Endothelial cell of umbilical vein (primary cell): Measurements from ENCODE around the gene EYS. TPM values are rescaled to one million over a fixed set of nuclear protein-coding genes. Genes with fewer than 3 reads are reported as not detected.

ENCODE experiments used
- BruUV-seq: library from RNA; stranded (reverse); fragments of 400-500 nt; replicated peaks from 2 replicates; lab custom pipeline; 2021; lab: Mats Ljungman, UMichigan
- CTCF ChIA-PET: fragments of 300-600, 350-600 bp; sonication (Branson Sonifier 250); formaldehyde crosslinking; loops from one replicate; lab custom pipeline; 2021; ENCODE audit warnings: antibody characterized with exemption, inconsistent platforms; lab: Charles Lee
- POLR2A ChIA-PET: fragments of 300-600, 350-600 bp; sonication (Branson Sonifier 250); formaldehyde crosslinking; loops from one replicate; lab custom pipeline; 2021; ENCODE audit warnings: antibody characterized with exemption, inconsistent platforms; lab: Charles Lee
- DNase-seq: peaks from one replicate; pipeline ENCODE4 v3.0.0-alpha.2; 2011; ENCODE audit warnings: low read depth, low spot score
- FAIRE-seq: peaks from 2 replicates; lab custom pipeline; 2011; peaks lifted over from hg19 to GRCh38; lab: Jason Lieb, UNC
- H2AFZ ChIP-seq: 2 replicates; pipeline ENCODE4 v1.6.0; 2012; ENCODE audit warnings: low read depth, low read length, control low read depth, inconsistent platforms
- H3K27ac ChIP-seq: 2 replicates; pipeline ENCODE4 v1.5.1; 2011; ENCODE audit warnings: low read depth, mild to moderate bottlenecking, control low read depth, low read length, moderate library complexity; ENCODE audit not compliant: insufficient read depth
- H3K27me3 ChIP-seq, 2 experiments: 2 replicates each; pipeline versions ENCODE4 v1.6.0 to v1.6.1; 2011; ENCODE audit warnings: low read length in 2 of 2, mixed read lengths in 1 of 2; ENCODE audit not compliant: control insufficient read depth in 2 of 2, insufficient read depth in 2 of 2
- H3K36me3 ChIP-seq, 2 experiments: 2 replicates in 1 of 2; 3 replicates in 1 of 2; pipeline ENCODE4 v1.5.1; 2011; ENCODE audit warnings: low read length in 2 of 2, mild to moderate bottlenecking in 1 of 2, moderate library complexity in 1 of 2; ENCODE audit not compliant: control insufficient read depth in 2 of 2, insufficient read depth in 2 of 2; ENCODE audit errors: extremely low read depth in 1 of 2
- H3K4me1 ChIP-seq: 3 replicates; pipeline ENCODE4 v1.5.1; 2011; ENCODE audit warnings: mild to moderate bottlenecking, low read length; ENCODE audit not compliant: control insufficient read depth, insufficient read depth; ENCODE audit errors: extremely low read depth
- H3K4me2 ChIP-seq: 2 replicates; pipeline ENCODE4 v1.6.1; 2011; ENCODE audit warnings: low read length, control low read depth, mixed read lengths; ENCODE audit not compliant: insufficient read depth
- H3K4me3 ChIP-seq, 3 experiments: fragments of 200-600 bp in 1 of 3; sonication (generic), shearing (Covaris generic) in 1 of 3; replicated peaks in 1 of 3; 2 replicates each; pipeline ENCODE4 v1.5.1; 2011 to 2016; ENCODE audit warnings: control low read depth in 3 of 3, low read length in 3 of 3, mild to moderate bottlenecking in 2 of 3, inconsistent platforms in 1 of 3, low read depth in 1 of 3, moderate library complexity in 1 of 3; ENCODE audit not compliant: insufficient read depth in 1 of 3
- H3K79me2 ChIP-seq: 2 replicates; pipeline ENCODE4 v1.6.0; 2012; ENCODE audit warnings: low read length, inconsistent platforms; ENCODE audit not compliant: control insufficient read depth, insufficient read depth
- H3K9ac ChIP-seq: replicated peaks from 2 replicates; pipeline ENCODE3; 2011; ENCODE audit warnings: low read length, control low read depth; ENCODE audit not compliant: insufficient read depth; ENCODE audit errors: extremely low read depth
- H3K9me1 ChIP-seq: replicated peaks from 3 replicates; pipeline ENCODE4 v1.6.0; 2011; ENCODE audit warnings: mild to moderate bottlenecking, low read length; ENCODE audit not compliant: control insufficient read depth, insufficient read depth; ENCODE audit errors: extremely low read depth
- H3K9me3 ChIP-seq: replicated peaks from 2 replicates; pipeline ENCODE4 v1.5.1; 2012; ENCODE audit warnings: low read length, inconsistent platforms; ENCODE audit not compliant: control insufficient read depth, insufficient read depth
- H4K20me1 ChIP-seq: replicated peaks from 2 replicates; pipeline ENCODE3; 2011; ENCODE audit warnings: mild to moderate bottlenecking, low read length; ENCODE audit not compliant: control insufficient read depth, insufficient read depth; ENCODE audit errors: extremely low read depth
- EZH2 ChIP-seq: IDR thresholded peaks from 2 replicates; pipeline ENCODE4 v1.6.1; 2012; ENCODE audit warnings: borderline replicate concordance, low read depth, mild to moderate bottlenecking, moderate library complexity, low read length, inconsistent platforms; ENCODE audit not compliant: severe bottlenecking
- FOS ChIP-seq: IDR thresholded peaks from 2 replicates; pipeline ENCODE4 v1.6.1; 2011; ENCODE audit warnings: mild to moderate bottlenecking, low read length, moderate library complexity, borderline replicate concordance; ENCODE audit not compliant: insufficient read depth
- GATA2 ChIP-seq: IDR thresholded peaks from 2 replicates; pipeline ENCODE4 v1.7.0; 2011; ENCODE audit warnings: low read depth, mild to moderate bottlenecking, moderate library complexity, mixed read lengths, low read length; ENCODE audit not compliant: insufficient read length, insufficient read depth
- JUN ChIP-seq: IDR thresholded peaks from 2 replicates; pipeline ENCODE4 v1.6.1; 2011; ENCODE audit warnings: borderline replicate concordance, low read depth; ENCODE audit not compliant: insufficient read length, insufficient read depth
- MYC ChIP-seq: IDR thresholded peaks from one replicate; pipeline ENCODE4 v1.6.1; 2011; ENCODE audit warnings: mild to moderate bottlenecking, low read depth, low read length
- POLR2A ChIP-seq: IDR thresholded peaks from 2 replicates; pipeline ENCODE4 v1.6.1; 2012; ENCODE audit warnings: low read depth, mild to moderate bottlenecking, control low read depth, low read length
- POLR2AphosphoS5 ChIP-seq: IDR thresholded peaks from 2 replicates; pipeline ENCODE4 v1.6.1; 2012; ENCODE audit warnings: low read depth, mild to moderate bottlenecking, control low read depth, low read length, moderate library complexity; ENCODE audit not compliant: insufficient read depth
- dilution Hi-C: fragments of 300-500 bp; cut with MboI; formaldehyde crosslinking; loops from one replicate; pipeline ENCODE4 v1.15.0; 2019; ENCODE audit warnings: low sequenced_read_pairs; ENCODE audit not compliant: extremely low pct_ligation_motif_present
- intact Hi-C: fragments of 100-400 bp; cut with micrococcal nuclease; formaldehyde crosslinking; loops from one replicate; pipeline ENCODE4 v1.10.0; 2022
- polyA plus RNA-seq, 4 experiments: library from polyadenylated mRNA; depleted of rRNA in 3 of 4; stranded (reverse) in 3 of 4; unstranded in 1 of 4; fragments of >200 nt; gene quantifications; 2 replicates each; pipeline versions ENCODE4 v1.2.1 to v1.2.3, GENCODE V29; 2011 to 2012; ENCODE audit warnings: missing spikeins in 1 of 4
- total RNA-seq: library from RNA; stranded (reverse); gene quantifications from 2 replicates; pipeline ENCODE4 v1.2.3, GENCODE V29; 2021
- TF ChIP-seq, protein P1 (sequence below): IDR thresholded peaks from 2 replicates; pipeline ENCODE4 v1.6.1; 2011; ENCODE audit not compliant: insufficient read depth, insufficient read length
- TF ChIP-seq, protein P2 (sequence below), 2 donors: IDR thresholded peaks; 1 replicate in 1 of 2; 2 replicates in 1 of 2; pipeline ENCODE4 v1.5.1; 2011; ENCODE audit warnings: low read length in 2 of 2, mild to moderate bottlenecking in 2 of 2, moderate library complexity in 2 of 2, control low read depth in 1 of 2, inconsistent platforms in 1 of 2, low read depth in 1 of 2; ENCODE audit not compliant: insufficient read depth in 1 of 2; ENCODE audit errors: extremely low read depth in 1 of 2

EYS gene
- total and polyA plus RNA-seq, 2 donors (not counting 3 experiments of a cell fraction or from before 2014, with no cell fraction given), result 0.01 to 0.27 TPM

- Histone ChIP-seq H3K27ac (no peak overlapping the region), H3K4me1 (peaks cover 14% of the 10 kb centered on the region), H3K9me1 (no peaks in the 10 kb centered on the region), H3K4me2 (no peak overlapping the region), H3K9ac (no peak overlapping the region), H3K79me2 (no peaks in the 10 kb centered on the region), H2AFZ (no peak overlapping the region), H3K27me3 (no peaks in the 10 kb centered on the region), H3K36me3 (no peaks in the 10 kb centered on the region), H4K20me1 (no peaks in the 10 kb centered on the region), H3K4me3 (no peak overlapping the region), H3K9me3 (no peaks in the 10 kb centered on the region)
- ChIA-PET CTCF (no interaction called here), POLR2A (no interaction called here)
- no peak for FAIRE-seq
- no peak for DNase-seq
- intact Hi-C loops (no loop called here), dilution Hi-C loops (no loop called here)
- no TSS peak for BruUV-seq
- no peak for TF ChIP-seq POLR2A
- TF ChIP-seq FOS, result no peak
- no peak for TF ChIP-seq JUN
- no peak for TF ChIP-seq EZH2
- no peak for TF ChIP-seq GATA2
- no peak for TF ChIP-seq MYC
- no peak for TF ChIP-seq POLR2AphosphoS5
- TF ChIP-seq, protein P1, sequence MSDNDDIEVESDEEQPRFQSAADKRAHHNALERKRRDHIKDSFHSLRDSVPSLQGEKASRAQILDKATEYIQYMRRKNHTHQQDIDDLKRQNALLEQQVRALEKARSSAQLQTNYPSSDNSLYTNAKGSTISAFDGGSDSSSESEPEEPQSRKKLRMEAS, result no peak
- TF ChIP-seq, protein P2, sequence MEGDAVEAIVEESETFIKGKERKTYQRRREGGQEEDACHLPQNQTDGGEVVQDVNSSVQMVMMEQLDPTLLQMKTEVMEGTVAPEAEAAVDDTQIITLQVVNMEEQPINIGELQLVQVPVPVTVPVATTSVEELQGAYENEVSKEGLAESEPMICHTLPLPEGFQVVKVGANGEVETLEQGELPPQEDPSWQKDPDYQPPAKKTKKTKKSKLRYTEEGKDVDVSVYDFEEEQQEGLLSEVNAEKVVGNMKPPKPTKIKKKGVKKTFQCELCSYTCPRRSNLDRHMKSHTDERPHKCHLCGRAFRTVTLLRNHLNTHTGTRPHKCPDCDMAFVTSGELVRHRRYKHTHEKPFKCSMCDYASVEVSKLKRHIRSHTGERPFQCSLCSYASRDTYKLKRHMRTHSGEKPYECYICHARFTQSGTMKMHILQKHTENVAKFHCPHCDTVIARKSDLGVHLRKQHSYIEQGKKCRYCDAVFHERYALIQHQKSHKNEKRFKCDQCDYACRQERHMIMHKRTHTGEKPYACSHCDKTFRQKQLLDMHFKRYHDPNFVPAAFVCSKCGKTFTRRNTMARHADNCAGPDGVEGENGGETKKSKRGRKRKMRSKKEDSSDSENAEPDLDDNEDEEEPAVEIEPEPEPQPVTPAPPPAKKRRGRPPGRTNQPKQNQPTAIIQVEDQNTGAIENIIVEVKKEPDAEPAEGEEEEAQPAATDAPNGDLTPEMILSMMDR (IDR thresholded peaks at IDR 0.05; ENCODE audit: extremely low read depth in 1 of 2, insufficient read depth in 1 of 2, low read depth in 1 of 2, low read length in 2 of 2), result no peak
These were observed 798.9 kb downstream of the EYS start for GRCh38 chr6:64908104-64908503.
